Panc1 (cell line): ENCODE data around the gene SETX. TPM values are rescaled to one million over a fixed set of nuclear protein-coding genes. Genes with fewer than 3 reads are reported as not detected.

Experiments used
- ATAC-seq: fragments of 200-7000 bp; cut with Tn5 transposase; 2 replicates; pipeline ENCODE4 v1.9.1; 2020; ENCODE audit warnings: mild to moderate bottlenecking, moderate library complexity
- BruUV-seq: library from RNA; stranded (reverse); fragments of 400-500 nt; replicated peaks from 2 replicates; lab custom pipeline; 2021; lab: Mats Ljungman, UMichigan
- CTCF ChIA-PET: fragments of 300-600 bp; sonication (Branson Sonifier 250); formaldehyde crosslinking; loops from one replicate; lab custom pipeline; 2022; ENCODE audit warnings: antibody characterized with exemption; lab: Charles Lee
- POLR2A ChIA-PET: fragments of 300-600 bp; sonication (Branson Sonifier 250); formaldehyde crosslinking; loops from one replicate; lab custom pipeline; 2022; ENCODE audit warnings: antibody characterized with exemption; lab: Charles Lee
- DNase-seq: peaks from one replicate; pipeline ENCODE4 v3.0.0-alpha.2; 2010; ENCODE audit warnings: low read depth, low spot score
- H3K27ac ChIP-seq: 2 replicates; pipeline ENCODE4 v1.5.1; 2011; ENCODE audit warnings: mild to moderate bottlenecking, low read length, inconsistent platforms
- H3K27me3 ChIP-seq: fragments of 200-500 bp; sonication (Bioruptor generic); 2 replicates; pipeline ENCODE4 v1.6.0; 2014; ENCODE audit warnings: low read length, inconsistent platforms; ENCODE audit not compliant: control insufficient read depth, insufficient read depth
- H3K36me3 ChIP-seq: fragments of 200-500 bp; sonication (Bioruptor generic); 2 replicates; pipeline ENCODE4 v1.5.1; 2014; ENCODE audit warnings: inconsistent platforms, mild to moderate bottlenecking, low read length, moderate library complexity; ENCODE audit not compliant: control insufficient read depth, insufficient read depth
- H3K4me1 ChIP-seq: 2 replicates; pipeline ENCODE4 v1.5.1; 2011; ENCODE audit warnings: inconsistent platforms, mild to moderate bottlenecking, low read length, moderate library complexity; ENCODE audit not compliant: control insufficient read depth, insufficient read depth
- H3K4me3 ChIP-seq, 2 experiments: 2 replicates each; pipeline ENCODE4 v1.5.1; 2011 to 2012; ENCODE audit warnings: low read depth in 2 of 2, low read length in 2 of 2, mild to moderate bottlenecking in 2 of 2, inconsistent platforms in 1 of 2, moderate library complexity in 1 of 2
- H3K9me3 ChIP-seq: fragments of 200-500 bp; sonication (Bioruptor generic); 2 replicates; pipeline ENCODE4 v1.5.1; 2014; ENCODE audit warnings: low read depth, mild to moderate bottlenecking, inconsistent platforms, low read length, moderate library complexity; ENCODE audit not compliant: control insufficient read depth, insufficient read depth
- POLR2AphosphoS5 ChIP-seq: IDR thresholded peaks from 2 replicates; pipeline ENCODE4 v1.6.1; 2012; ENCODE audit warnings: mild to moderate bottlenecking, low read depth, low read length, moderate library complexity
- SIN3A ChIP-seq: IDR thresholded peaks from 2 replicates; pipeline ENCODE4 v1.6.1; 2012; ENCODE audit warnings: low read depth, mild to moderate bottlenecking, low read length, moderate library complexity, borderline replicate concordance; ENCODE audit not compliant: insufficient read depth
- TCF7L2 ChIP-seq: IDR thresholded peaks from 2 replicates; pipeline ENCODE4 v1.6.1; 2011; ENCODE audit warnings: mild to moderate bottlenecking, low read depth, low read length, inconsistent platforms
- in situ Hi-C: cut with HindIII; loops from 2 replicates; pipeline ENCODE4 v1.10.0; 2016; ENCODE audit warnings: low sequenced_read_pairs, low pct_unique_long_range_greater_than_20kb
- intact Hi-C: fragments of 100-400 bp; cut with micrococcal nuclease; formaldehyde crosslinking; loops from one replicate; pipeline ENCODE4 v1.10.0; 2022; ENCODE audit not compliant: unreplicated experiment
- total RNA-seq: library from RNA; stranded (reverse); gene quantifications from one replicate; pipeline ENCODE4 v1.2.1, GENCODE V29; 2021; ENCODE audit not compliant: unreplicated experiment
- TF ChIP-seq, protein P1 (sequence below), 2 experiments: IDR thresholded peaks; 2 replicates each; pipeline ENCODE4 v1.6.1; 2011 to 2012; ENCODE audit warnings: low read depth in 2 of 2, control low read depth in 1 of 2, low read length in 1 of 2, mild to moderate bottlenecking in 1 of 2, moderate library complexity in 1 of 2; ENCODE audit not compliant: insufficient read depth in 1 of 2
- TF ChIP-seq, protein P2 (sequence below): fragments of 450-650 bp; IDR thresholded peaks from 2 replicates; pipeline ENCODE4 v1.5.1; 2017; ENCODE audit warnings: mild to moderate bottlenecking

Gene SETX
- total RNA-seq, 1 experiment from 2014 or later = 28.1 TPM

GRCh38 chr9:132249123-132249522, 105.7 kb downstream of the SETX start:
- no peaks in the 10 kb centered on the region for H3K36me3 ChIP-seq
- H3K9me3 ChIP-seq = no peaks in the 10 kb centered on the region
- DNase-seq (no peak), ATAC-seq (no peak)
- no peaks in the 10 kb centered on the region for H3K27me3 ChIP-seq
- no peak overlapping the region for H3K27ac ChIP-seq
- no peak overlapping the region for H3K4me3 ChIP-seq
- H3K4me1 ChIP-seq = no peaks in the 10 kb centered on the region; the same call in 1 of the 2 replicates
- intact Hi-C loops = no loop called here
- ChIA-PET POLR2A (no interaction called here), CTCF (no interaction called here)
- TF ChIP-seq, protein P1, sequence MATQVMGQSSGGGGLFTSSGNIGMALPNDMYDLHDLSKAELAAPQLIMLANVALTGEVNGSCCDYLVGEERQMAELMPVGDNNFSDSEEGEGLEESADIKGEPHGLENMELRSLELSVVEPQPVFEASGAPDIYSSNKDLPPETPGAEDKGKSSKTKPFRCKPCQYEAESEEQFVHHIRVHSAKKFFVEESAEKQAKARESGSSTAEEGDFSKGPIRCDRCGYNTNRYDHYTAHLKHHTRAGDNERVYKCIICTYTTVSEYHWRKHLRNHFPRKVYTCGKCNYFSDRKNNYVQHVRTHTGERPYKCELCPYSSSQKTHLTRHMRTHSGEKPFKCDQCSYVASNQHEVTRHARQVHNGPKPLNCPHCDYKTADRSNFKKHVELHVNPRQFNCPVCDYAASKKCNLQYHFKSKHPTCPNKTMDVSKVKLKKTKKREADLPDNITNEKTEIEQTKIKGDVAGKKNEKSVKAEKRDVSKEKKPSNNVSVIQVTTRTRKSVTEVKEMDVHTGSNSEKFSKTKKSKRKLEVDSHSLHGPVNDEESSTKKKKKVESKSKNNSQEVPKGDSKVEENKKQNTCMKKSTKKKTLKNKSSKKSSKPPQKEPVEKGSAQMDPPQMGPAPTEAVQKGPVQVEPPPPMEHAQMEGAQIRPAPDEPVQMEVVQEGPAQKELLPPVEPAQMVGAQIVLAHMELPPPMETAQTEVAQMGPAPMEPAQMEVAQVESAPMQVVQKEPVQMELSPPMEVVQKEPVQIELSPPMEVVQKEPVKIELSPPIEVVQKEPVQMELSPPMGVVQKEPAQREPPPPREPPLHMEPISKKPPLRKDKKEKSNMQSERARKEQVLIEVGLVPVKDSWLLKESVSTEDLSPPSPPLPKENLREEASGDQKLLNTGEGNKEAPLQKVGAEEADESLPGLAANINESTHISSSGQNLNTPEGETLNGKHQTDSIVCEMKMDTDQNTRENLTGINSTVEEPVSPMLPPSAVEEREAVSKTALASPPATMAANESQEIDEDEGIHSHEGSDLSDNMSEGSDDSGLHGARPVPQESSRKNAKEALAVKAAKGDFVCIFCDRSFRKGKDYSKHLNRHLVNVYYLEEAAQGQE (IDR thresholded peaks at IDR 0.05; ENCODE audit: insufficient read depth in 1 of 2, low read depth in 2 of 2, low read length in 1 of 2) = no peak
- TF ChIP-seq, protein P2, sequence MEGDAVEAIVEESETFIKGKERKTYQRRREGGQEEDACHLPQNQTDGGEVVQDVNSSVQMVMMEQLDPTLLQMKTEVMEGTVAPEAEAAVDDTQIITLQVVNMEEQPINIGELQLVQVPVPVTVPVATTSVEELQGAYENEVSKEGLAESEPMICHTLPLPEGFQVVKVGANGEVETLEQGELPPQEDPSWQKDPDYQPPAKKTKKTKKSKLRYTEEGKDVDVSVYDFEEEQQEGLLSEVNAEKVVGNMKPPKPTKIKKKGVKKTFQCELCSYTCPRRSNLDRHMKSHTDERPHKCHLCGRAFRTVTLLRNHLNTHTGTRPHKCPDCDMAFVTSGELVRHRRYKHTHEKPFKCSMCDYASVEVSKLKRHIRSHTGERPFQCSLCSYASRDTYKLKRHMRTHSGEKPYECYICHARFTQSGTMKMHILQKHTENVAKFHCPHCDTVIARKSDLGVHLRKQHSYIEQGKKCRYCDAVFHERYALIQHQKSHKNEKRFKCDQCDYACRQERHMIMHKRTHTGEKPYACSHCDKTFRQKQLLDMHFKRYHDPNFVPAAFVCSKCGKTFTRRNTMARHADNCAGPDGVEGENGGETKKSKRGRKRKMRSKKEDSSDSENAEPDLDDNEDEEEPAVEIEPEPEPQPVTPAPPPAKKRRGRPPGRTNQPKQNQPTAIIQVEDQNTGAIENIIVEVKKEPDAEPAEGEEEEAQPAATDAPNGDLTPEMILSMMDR = no peak
- no peak for TF ChIP-seq POLR2AphosphoS5
- TF ChIP-seq SIN3A = no peak
- no peak for TF ChIP-seq TCF7L2
- in situ Hi-C loops = no loop called here
- no TSS peak for BruUV-seq

- CTCF ChIA-PET = no interaction called here
- BruUV-seq = no TSS peak
- H3K4me1 ChIP-seq = no peaks in the 10 kb centered on the region; the same call in 1 of the 2 replicates
Observed at GRCh38 chr9:132247942-132248341, 106.8 kb downstream of the SETX start.

More at GRCh38 chr9:132247942-132248341, 106.8 kb downstream of the SETX start:
- no peak overlapping the region for H3K27ac ChIP-seq
- POLR2A ChIA-PET = no interaction called here
- no peaks in the 10 kb centered on the region for H3K36me3 ChIP-seq
- H3K27me3 ChIP-seq = no peaks in the 10 kb centered on the region
- DNase-seq (no peak), ATAC-seq (no peak)
- H3K9me3 ChIP-seq = no peaks in the 10 kb centered on the region
- intact Hi-C loops = no loop called here
- H3K4me3 ChIP-seq = no peak overlapping the region
- in situ Hi-C loops = no loop called here
- TF ChIP-seq SIN3A = no peak
- TF ChIP-seq, protein P1 (IDR thresholded peaks at IDR 0.05; ENCODE audit: insufficient read depth in 1 of 2, low read depth in 2 of 2, low read length in 1 of 2) = no peak
- TF ChIP-seq, protein P2 = no peak
- no peak for TF ChIP-seq POLR2AphosphoS5
- no peak for TF ChIP-seq TCF7L2
